Central memory CD4-positive, alpha-beta T cell (primary cell): ENCODE data around the gene ZNF433.

Source experiments
- DNase-seq: peaks from one replicate; pipeline ENCODE4 v3.0.0; 2022

ZNF433 gene

GRCh38 chr19:11987405-11988281 lies 47.8 kb downstream of the ZNF433 start:
- DNase-seq = peak; percentile 81

DNA sequence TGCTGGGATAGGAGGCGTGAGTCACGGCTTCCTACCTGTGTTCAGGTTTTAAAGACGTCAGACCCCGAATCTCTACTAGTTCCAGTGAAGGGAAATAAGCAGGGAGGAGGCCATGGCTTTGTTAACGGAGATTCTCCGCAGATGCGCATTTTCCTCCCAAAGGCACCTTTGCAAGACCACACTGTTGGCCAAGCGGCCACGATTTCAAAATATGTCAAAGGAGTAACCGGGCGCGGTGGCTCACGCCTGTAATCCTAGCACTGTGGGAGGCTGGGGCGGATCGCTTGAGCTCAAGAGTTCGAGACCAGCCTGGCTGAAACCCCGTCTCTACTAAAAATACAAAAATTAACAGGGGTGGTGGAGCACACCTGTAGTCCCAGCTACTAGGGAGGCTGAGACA lies 48.7 kb downstream of the ZNF433 start:
- DNase-seq = no peak

DNA sequence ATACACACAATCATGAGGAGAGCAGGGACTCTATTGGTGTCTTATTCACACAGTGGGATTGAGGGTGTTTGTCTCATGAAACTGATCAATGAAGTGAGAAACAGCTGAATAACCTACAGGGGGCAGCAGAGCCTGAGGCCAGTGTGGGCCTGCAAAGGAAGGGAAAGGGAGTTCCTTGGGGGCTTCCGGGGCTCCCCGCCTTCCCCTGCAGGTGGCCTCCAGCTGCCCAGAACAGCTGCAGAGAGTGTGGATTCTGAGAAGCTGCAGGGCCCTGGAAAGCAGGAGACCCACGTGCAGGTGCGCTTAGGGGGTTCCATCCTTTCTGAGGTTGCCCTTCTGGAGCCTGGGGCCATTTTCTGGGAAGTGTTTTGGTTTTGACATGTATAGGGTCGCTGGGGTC lies 50.5 kb downstream of the ZNF433 start:
- no peak for DNase-seq

GRCh38 chr19:11982526-11982925 lies 53.0 kb downstream of the ZNF433 start:
- DNase-seq = no peak

GRCh38 chr19:11979527-11979926 lies 56.0 kb downstream of the ZNF433 start:
- no peak for DNase-seq

DNA sequence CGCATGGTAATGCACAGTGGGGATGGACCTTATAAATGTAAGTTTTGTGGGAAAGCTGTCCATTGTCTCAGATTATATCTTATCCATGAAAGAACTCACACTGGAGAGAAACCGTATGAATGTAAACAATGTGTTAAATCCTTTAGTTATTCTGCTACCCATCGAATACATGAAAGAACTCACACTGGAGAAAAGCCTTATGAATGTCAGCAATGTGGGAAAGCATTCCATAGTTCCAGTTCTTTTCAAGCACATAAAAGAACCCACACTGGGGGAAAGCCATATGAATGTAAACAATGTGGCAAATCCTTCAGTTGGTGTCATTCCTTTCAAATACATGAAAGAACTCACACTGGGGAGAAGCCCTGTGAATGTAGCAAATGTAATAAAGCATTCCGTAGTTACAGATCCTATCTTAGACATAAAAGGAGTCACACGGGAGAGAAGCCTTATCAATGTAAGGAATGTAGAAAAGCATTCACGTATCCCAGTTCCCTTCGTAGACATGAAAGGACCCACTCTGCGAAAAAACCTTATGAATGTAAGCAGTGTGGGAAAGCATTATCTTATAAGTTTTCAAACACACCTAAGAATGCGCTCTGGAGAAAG lies 56.9 kb downstream of the ZNF433 start:
- DNase-seq = no peak

GRCh38 chr19:11973019-11973810 lies 62.3 kb downstream of the ZNF433 start:
- no peak for DNase-seq

DNA sequence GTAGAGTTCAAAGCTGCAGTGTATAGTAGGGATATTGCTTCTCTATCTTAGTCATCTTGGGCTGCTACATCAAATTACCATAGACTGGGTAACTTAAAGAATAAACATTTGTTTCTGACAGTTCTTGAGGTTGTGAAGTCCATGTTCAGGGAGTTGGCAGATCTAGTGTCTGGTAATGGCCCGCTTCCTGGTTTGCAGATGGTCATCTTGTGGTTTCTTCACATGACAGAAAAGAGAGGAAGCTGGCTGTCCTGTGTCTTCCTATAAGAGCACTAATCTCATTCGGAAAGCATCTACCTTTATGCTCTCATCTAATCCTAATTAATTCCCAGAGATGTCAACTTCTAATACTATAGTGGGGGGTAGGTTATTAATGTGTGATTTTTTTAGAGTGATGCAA lies 64.4 kb downstream of the ZNF433 start:
- DNase-seq = no peak

DNA sequence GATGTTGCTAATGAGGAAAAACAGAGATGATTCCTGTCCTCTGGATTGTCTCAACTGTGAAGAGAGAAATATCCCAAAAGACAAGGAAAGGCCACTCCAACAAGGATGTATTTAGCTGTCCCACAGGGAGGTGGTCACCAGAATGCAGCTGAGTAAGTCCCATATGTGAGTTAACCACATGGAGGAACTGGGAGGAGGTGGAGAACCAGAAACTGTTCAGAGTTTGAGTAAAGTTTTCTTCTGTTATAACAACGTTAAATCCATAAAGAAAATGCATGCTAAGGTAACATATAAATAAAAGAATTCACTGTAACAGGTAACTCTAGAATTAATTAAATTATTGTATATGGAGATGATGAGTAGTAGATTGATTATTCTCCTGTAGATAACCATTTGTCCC lies 65.3 kb downstream of the ZNF433 start:
- no peak for DNase-seq

DNA sequence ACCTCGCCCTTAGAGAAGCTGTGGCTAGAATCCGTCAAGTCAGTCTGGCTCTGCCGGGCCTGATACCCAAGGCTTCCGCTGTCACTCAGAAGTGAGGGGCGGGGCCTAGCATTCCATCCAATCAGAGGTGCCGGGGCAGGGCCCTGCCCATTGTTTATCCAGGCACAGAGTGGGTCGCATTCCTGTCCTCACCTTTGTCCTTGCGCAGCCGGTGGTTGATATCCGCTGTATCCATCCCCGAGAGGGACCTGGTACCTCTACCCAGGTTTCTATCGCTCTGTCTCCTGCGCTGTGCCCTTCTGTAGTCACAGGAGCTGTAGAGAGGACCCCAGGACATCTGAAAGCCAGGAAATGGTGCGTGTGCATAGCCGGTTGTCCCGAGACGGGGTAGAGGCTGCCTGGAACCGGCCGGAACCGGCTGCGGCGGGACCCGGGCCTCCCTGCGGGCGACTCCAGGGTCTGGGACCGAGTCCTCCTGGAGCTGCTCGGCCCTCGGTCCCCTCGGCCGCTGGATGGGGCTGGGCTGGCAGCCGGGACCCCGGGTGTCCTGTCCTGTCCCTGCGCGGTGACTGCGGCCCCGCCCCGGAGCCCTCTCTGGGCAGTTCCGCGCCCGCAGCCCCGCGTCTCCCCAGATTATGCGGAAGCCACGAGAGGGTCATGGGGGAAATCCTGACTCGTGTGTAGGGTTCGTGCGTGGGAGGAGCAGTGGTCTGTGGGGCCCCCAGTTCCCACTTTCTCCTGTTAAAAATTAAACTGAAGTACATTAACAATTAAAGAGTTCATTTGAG lies 70.4 kb downstream of the ZNF433 start, which contains the start of gene ZNF763:
TSS of gene ZNF763 (plus strand) at position 183 of the 788 bp plus-strand sequence. CDS start at position 352, 169 bp downstream.
- DNase-seq = peak; percentile 83
